Left lung (tissue), 10 donors: ENCODE measurements around the gene MAPK8IP1. TPM values are rescaled to one million over a fixed set of nuclear protein-coding genes. Genes with fewer than 3 reads are reported as not detected.

Experiments used
- ATAC-seq: fragments of 200-7000 bp; cut with Tn5 transposase; one replicate; pipeline ENCODE4 v1.9.1; 2020; ENCODE audit warnings: moderate library complexity
- DNase-seq, 4 donors: peaks; one replicate each; pipeline ENCODE4 v3.0.0-alpha.2; 2013 to 2020
- H3K27ac ChIP-seq, 2 donors: fragments of 200-600 bp; sonication (generic) in 1 of 2; one replicate each; pipeline versions ENCODE4 v1.5.0 to v1.8.0; 2020 to 2021
- H3K27me3 ChIP-seq, 2 donors: fragments of 200-600 bp; sonication (generic) in 1 of 2; one replicate each; pipeline versions ENCODE4 v1.5.0 to v1.8.0; 2020 to 2021
- H3K36me3 ChIP-seq, 2 donors: fragments of 200-600 bp; sonication (generic) in 1 of 2; one replicate each; pipeline versions ENCODE4 v1.5.0 to v1.8.0; 2020 to 2021
- H3K4me1 ChIP-seq, 2 donors: fragments of 200-600 bp; one replicate each; pipeline ENCODE4 v1.8.0; 2021
- H3K4me3 ChIP-seq, 2 donors: fragments of 200-600 bp; sonication (generic) in 1 of 2; one replicate each; pipeline versions ENCODE4 v1.5.0 to v1.8.0; 2020 to 2021; ENCODE audit warnings: mild to moderate bottlenecking in 1 of 2
- H3K9me3 ChIP-seq, 2 donors: fragments of 200-600 bp; sonication (generic) in 1 of 2; one replicate each; pipeline versions ENCODE4 v1.5.0 to v1.8.0; 2020 to 2021
- CTCF ChIP-seq, 2 donors: fragments of 200-600 bp; sonication (generic) in 1 of 2; IDR thresholded peaks; one replicate each; pipeline versions ENCODE4 v1.5.0 to v1.8.0; 2021; ENCODE audit warnings: antibody characterized with exemption in 2 of 2
- intact Hi-C, 2 donors: fragments of 100-400 bp; cut with DNase I; formaldehyde crosslinking; loops; one replicate each; pipeline versions ENCODE4 v1.11.2 to v1.14.2; 2022
- polyA plus RNA-seq, 6 donors: library from polyadenylated mRNA; unstranded; fragments of 120-200 nt; gene quantifications; one replicate each; pipeline ENCODE4 v1.2.1, GENCODE V29; 2013; ENCODE audit not compliant: insufficient read length in 6 of 6
- total RNA-seq, 2 donors: library from RNA; stranded (reverse); fragmentation: NEBNext Ultra II Directional; extraction: Animal tissue kit (Norgen Biotek cat#: 25700); gene quantifications; one replicate each; pipeline ENCODE4 v1.2.1, GENCODE V29; 2021
- donor health status: DM: no; HTN: yes; CAD: no.
- donor health status: DM: no; HTN: no; CAD: no.

The MAPK8IP1 gene
- total and polyA plus RNA-seq, 8 donors: 4.3 to 10.4 (median 6.9) TPM

DNA sequence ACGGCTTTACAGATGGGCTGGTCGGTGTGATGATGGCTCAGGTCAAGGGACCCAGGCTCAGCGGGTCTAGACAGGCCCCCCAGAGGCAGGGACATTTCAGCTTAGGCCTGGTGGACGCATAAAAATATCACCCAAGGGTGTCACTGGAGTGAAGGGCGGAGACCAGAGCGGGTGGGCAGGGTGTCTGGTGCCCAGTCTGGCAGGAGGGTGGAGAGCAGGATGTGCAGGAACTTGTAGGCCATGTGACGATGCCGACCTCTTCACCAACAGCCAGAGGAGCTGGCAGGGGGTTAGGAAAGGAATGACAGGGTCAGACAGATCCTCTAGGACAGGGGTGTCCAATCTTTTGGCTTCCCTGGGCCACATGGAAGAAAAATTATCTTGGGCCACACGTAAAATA, 4.5 kb downstream of the MAPK8IP1 start:
- Histone ChIP-seq H3K36me3 (no peaks in the 10 kb centered on the region), H3K27ac (no peak overlapping the region), H3K4me1 (peaks cover 0 to 7% of the 10 kb centered on the region in 2 donors), H3K4me3 (no peak overlapping the region), H3K9me3 (no peaks in the 10 kb centered on the region), H3K27me3 (peaks cover 0 to 32% of the 10 kb centered on the region in 2 donors)
- TF ChIP-seq CTCF (IDR thresholded peaks at IDR 0.05): no peak
- DNase-seq (peak in 1 of 4 donors; percentile 42), ATAC-seq (no peak)
- intact Hi-C loops: no loop called here

GRCh38 chr11:45890886-45891550, 5.6 kb downstream of the MAPK8IP1 start:
- no peak overlapping the region for H3K27ac ChIP-seq

GRCh38 chr11:45892856-45893255, 7.4 kb downstream of the MAPK8IP1 start:
- H3K27ac ChIP-seq: no peak overlapping the region
- intact Hi-C loops: no loop called here
- H3K4me1 ChIP-seq: no peaks in the 10 kb centered on the region
- H3K9me3 ChIP-seq: no peaks in the 10 kb centered on the region
- ATAC-seq (no peak), DNase-seq (no peak)
- peaks cover 0 to 35% of the 10 kb centered on the region in 2 donors for H3K27me3 ChIP-seq
- TF ChIP-seq CTCF (IDR thresholded peaks at IDR 0.05): no peak
- no peak overlapping the region for H3K4me3 ChIP-seq
- H3K36me3 ChIP-seq: no peaks in the 10 kb centered on the region

More at GRCh38 chr11:45890886-45891550, 5.6 kb downstream of the MAPK8IP1 start:
- DNase-seq (peak in 1 of 4 donors; percentile 57), ATAC-seq (no peak)
- H3K4me3 ChIP-seq: no peak overlapping the region
- H3K27me3 ChIP-seq: peaks cover 0 to 34% of the 10 kb centered on the region in 2 donors
- no peak for TF ChIP-seq CTCF (IDR thresholded peaks at IDR 0.05)
- H3K36me3 ChIP-seq: no peaks in the 10 kb centered on the region
- peaks cover 0 to 2% of the 10 kb centered on the region in 2 donors for H3K4me1 ChIP-seq
- H3K9me3 ChIP-seq: no peaks in the 10 kb centered on the region
- intact Hi-C loops: no loop called here

DNA sequence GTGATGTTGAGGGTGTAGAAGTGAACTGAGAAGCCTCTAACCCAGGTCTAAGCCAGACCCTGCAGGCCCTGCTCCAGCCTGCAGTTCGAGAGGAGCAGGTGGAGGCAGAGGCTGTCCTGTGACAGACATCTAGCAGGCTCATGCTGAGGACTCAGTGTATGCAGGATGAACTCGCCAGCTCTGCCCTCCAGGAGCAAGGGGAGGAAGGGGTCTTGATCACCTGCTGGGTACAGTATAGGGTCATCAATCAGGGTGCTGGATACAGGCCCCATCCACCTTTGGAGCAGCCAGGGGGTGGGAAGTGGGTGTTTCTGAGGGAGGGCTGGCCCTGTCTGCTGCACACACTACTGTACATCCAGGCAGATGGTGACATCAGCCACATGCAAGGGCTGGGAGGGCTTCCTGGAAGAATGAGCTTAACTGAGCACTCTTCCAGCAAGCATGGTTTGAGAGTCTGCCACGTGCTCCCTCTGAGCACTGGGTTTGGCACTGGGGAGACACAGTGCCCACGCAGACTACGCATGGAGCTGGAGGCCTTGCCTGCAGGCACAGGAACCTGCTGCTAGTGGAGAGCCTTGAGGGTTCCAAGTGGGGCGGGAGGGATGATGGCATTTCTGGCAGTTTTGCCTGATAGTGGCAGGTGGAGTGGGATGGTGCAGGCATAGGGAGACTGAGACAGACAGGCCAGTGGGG, 9.2 kb downstream of the MAPK8IP1 start:
- Histone ChIP-seq H3K4me3 (no peak overlapping the region), H3K27ac (no peak overlapping the region), H3K9me3 (no peaks in the 10 kb centered on the region), H3K27me3 (peaks cover 0 to 53% of the 10 kb centered on the region in 2 donors), H3K36me3 (no peaks in the 10 kb centered on the region), H3K4me1 (peaks cover 7 to 8% of the 10 kb centered on the region in 2 donors)
- no peak for ATAC-seq
- no peak for TF ChIP-seq CTCF (IDR thresholded peaks at IDR 0.05)
- intact Hi-C loops: no loop called here
- DNase-seq: no peak

DNA sequence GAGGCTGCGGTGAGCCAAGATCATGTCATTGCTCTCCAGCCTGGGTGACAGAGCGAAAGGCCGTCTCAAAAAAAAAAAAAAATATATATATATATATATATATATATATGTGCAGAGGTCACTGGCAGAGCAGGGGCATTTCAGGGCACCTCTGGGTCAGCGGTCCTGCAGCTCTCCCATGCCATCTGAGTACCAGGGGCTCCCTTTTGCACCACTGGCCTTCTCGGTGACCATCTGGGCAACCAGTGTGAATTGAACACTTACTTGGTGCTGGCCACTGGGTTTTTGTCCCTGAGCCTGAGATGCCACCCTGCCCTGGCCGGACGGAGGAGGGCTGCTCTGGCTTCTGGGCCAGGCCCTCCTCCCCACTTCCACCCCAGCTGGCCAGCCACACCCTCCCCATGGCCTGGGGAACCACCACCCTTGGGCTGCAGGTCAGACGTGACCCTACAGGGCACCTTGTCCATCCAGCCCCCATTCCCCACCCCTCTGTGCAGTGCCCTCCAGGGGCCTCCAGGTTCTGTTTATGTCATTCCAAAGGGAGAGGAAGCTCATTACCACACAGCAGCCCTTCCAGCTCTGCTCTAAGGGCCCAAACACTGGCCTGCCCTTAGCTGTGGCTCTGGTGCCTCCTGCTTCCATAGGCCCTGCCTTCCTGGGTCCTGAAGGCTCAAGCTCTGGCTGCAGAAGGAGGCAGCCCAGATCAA, 10.3 kb downstream of the MAPK8IP1 start:
- DNase-seq (no peak), ATAC-seq (no peak)
- Histone ChIP-seq H3K36me3 (no peaks in the 10 kb centered on the region), H3K27me3 (peaks cover 0 to 63% of the 10 kb centered on the region in 2 donors), H3K27ac (no peak overlapping the region), H3K4me1 (peaks cover 11 to 13% of the 10 kb centered on the region in 2 donors), H3K4me3 (no peak overlapping the region), H3K9me3 (no peaks in the 10 kb centered on the region)
- intact Hi-C loops: no loop called here
- no peak for TF ChIP-seq CTCF (IDR thresholded peaks at IDR 0.05)
